Smooth muscle cell (in vitro differentiated cells): ENCODE measurements around the gene EDRF1. TPM values are rescaled to one million over a fixed set of nuclear protein-coding genes. Genes with fewer than 3 reads are reported as not detected.
"Not testable (repeated sequence)": the region's sequence is repeated elsewhere in the genome, so short reads cannot be mapped to it uniquely, and the experiment has no call there.

Experiments used
- DNase-seq: peaks from one replicate; lab custom pipeline; 2025; ENCODE audit not compliant: unreplicated experiment; lab: John Stamatoyannopoulos, UW
- H2AFZ ChIP-seq: fragments of 200-600 bp; sonication (generic); 2 replicates; pipeline ENCODE4 v1.6.0; 2016; ENCODE audit warnings: antibody characterized with exemption, low read depth, mild to moderate bottlenecking
- H3F3A ChIP-seq: fragments of 200-600 bp; sonication (generic); 2 replicates; pipeline ENCODE4 v1.6.0; 2017; ENCODE audit warnings: antibody characterized with exemption, low read depth
- H3K27ac ChIP-seq: fragments of 200-600 bp; sonication (generic); 2 replicates; pipeline ENCODE4 v1.5.1; 2016; ENCODE audit warnings: low read depth, mild to moderate bottlenecking
- H3K27me3 ChIP-seq: fragments of 200-600 bp; sonication (generic); 2 replicates; pipeline ENCODE4 v1.6.1; 2016; ENCODE audit warnings: low read depth, mild to moderate bottlenecking
- H3K36me3 ChIP-seq: fragments of 200-600 bp; sonication (generic); 2 replicates; pipeline ENCODE4 v1.5.1; 2016; ENCODE audit warnings: low read depth
- H3K4me1 ChIP-seq: fragments of 200-600 bp; sonication (generic); 2 replicates; pipeline ENCODE4 v1.5.1; 2016; ENCODE audit warnings: low read depth
- H3K4me2 ChIP-seq: fragments of 200-600 bp; sonication (generic); 2 replicates; pipeline ENCODE4 v1.6.0; 2016; ENCODE audit warnings: mild to moderate bottlenecking
- H3K4me3 ChIP-seq: fragments of 200-600 bp; sonication (generic); 2 replicates; pipeline ENCODE4 v1.5.1; 2016; ENCODE audit warnings: mild to moderate bottlenecking
- H3K79me2 ChIP-seq: fragments of 200-600 bp; sonication (generic); 2 replicates; pipeline ENCODE4 v1.6.0; 2016; ENCODE audit warnings: low read depth, mild to moderate bottlenecking
- H3K9ac ChIP-seq: fragments of 200-600 bp; sonication (generic); 2 replicates; pipeline ENCODE4 v1.6.0; 2016; ENCODE audit warnings: low read depth
- H3K9me3 ChIP-seq: fragments of 200-600 bp; sonication (generic); replicated peaks from 2 replicates; pipeline ENCODE4 v1.5.1; 2016; ENCODE audit warnings: low read depth
- H4K20me1 ChIP-seq: fragments of 200-600 bp; sonication (generic); 2 replicates; pipeline ENCODE4 v1.6.0; 2016; ENCODE audit warnings: low read depth
- WGBS: methylation state at CpG from one replicate; pipeline ENCODE4 v1.1.7; 2016; ENCODE audit warnings: low lambda C conversion rate; 5-methylcytosine and 5-hydroxymethylcytosine counted together
- polyA plus RNA-seq: library from polyadenylated mRNA; unstranded; fragments of >200 nt; fragmentation: Nextera tagmentation; extraction: Ambion mirVana; gene quantifications from 2 replicates; pipeline ENCODE4 v1.2.1, GENCODE V29; 2016
- total RNA-seq: library from RNA; depleted of rRNA; stranded (reverse); fragments of >200 nt; gene quantifications from 2 replicates; pipeline ENCODE4 v1.2.3, GENCODE V29; 2014
- TF ChIP-seq, protein P1 (sequence below): fragments of 200-600 bp; sonication (generic); IDR thresholded peaks from 2 replicates; pipeline ENCODE4 v1.5.1; 2017; ENCODE audit warnings: borderline replicate concordance, mild to moderate bottlenecking, antibody characterized with exemption; ENCODE audit not compliant: insufficient read depth, poor library complexity, severe bottlenecking

Gene EDRF1
- total and polyA plus RNA-seq, 2 experiments from 2014 or later, result 8.5 to 22.0 TPM

GRCh38 chr10:125711110-125711750, 8.3 kb upstream of the EDRF1 start:
- H3K9ac ChIP-seq, result no peak overlapping the region
- no peaks in the 10 kb centered on the region for H3K9me3 ChIP-seq
- TF ChIP-seq, protein P1, sequence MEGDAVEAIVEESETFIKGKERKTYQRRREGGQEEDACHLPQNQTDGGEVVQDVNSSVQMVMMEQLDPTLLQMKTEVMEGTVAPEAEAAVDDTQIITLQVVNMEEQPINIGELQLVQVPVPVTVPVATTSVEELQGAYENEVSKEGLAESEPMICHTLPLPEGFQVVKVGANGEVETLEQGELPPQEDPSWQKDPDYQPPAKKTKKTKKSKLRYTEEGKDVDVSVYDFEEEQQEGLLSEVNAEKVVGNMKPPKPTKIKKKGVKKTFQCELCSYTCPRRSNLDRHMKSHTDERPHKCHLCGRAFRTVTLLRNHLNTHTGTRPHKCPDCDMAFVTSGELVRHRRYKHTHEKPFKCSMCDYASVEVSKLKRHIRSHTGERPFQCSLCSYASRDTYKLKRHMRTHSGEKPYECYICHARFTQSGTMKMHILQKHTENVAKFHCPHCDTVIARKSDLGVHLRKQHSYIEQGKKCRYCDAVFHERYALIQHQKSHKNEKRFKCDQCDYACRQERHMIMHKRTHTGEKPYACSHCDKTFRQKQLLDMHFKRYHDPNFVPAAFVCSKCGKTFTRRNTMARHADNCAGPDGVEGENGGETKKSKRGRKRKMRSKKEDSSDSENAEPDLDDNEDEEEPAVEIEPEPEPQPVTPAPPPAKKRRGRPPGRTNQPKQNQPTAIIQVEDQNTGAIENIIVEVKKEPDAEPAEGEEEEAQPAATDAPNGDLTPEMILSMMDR, result no peak
- no peaks in the 10 kb centered on the region for H3K36me3 ChIP-seq
- H3K27me3 ChIP-seq, result no peaks in the 10 kb centered on the region
- H3K27ac ChIP-seq, result no peak overlapping the region
- DNase-seq, result no peak
- no peak overlapping the region for H3K4me2 ChIP-seq
- no peak overlapping the region for H2AFZ ChIP-seq
- H3K4me3 ChIP-seq, result no peak overlapping the region
- H3K4me1 ChIP-seq, result peaks cover 11% of the 10 kb centered on the region
- 89% methylated on average over 3 of the region's 3 CpGs for WGBS
- H3K79me2 ChIP-seq, result no peaks in the 10 kb centered on the region
- peaks cover 14% of the 10 kb centered on the region for H3F3A ChIP-seq
- no peaks in the 10 kb centered on the region for H4K20me1 ChIP-seq

DNA sequence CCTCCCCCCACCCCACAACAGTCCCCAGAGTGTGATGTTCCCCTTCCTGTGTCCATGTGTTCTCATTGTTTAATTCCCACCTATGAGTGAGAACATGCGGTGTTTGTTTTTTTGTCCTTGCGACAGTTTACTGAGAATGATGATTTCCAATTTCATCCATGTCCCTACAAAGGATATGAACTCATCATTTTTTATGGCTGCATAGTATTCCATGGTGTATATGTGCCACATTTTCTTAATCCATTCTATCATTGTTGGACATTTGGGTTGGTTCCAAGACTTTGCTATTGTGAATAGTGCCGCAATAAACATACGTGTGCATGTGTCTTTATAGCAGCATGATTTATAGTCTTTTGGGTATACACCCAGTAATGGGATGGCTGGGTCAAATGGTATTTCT, 4.8 kb upstream of the EDRF1 start:
- not testable (repeated sequence) for H3K9ac ChIP-seq, H3K27ac ChIP-seq, H4K20me1 ChIP-seq, H3K4me2 ChIP-seq, H3K4me1 ChIP-seq, H3K79me2 ChIP-seq, H3K9me3 ChIP-seq, H3F3A ChIP-seq, H3K4me3 ChIP-seq, H3K27me3 ChIP-seq, H2AFZ ChIP-seq, DNase-seq, H3K36me3 ChIP-seq
- 93% methylated on average over 3 of the region's 4 CpGs for WGBS

- peak overlapping the region; percentile 71 for H3K27ac ChIP-seq
- H4K20me1 ChIP-seq, result no peaks in the 10 kb centered on the region
- peaks cover 10% of the 10 kb centered on the region for H3K4me1 ChIP-seq
- H2AFZ ChIP-seq, result peak overlapping the region; percentile 95
- TF ChIP-seq, protein P1, result no peak
- H3K9ac ChIP-seq, result peak overlapping the region; percentile 98
- 3% methylated on average over 15 of the region's 15 CpGs for WGBS
- no peaks in the 10 kb centered on the region for H3K9me3 ChIP-seq
- H3K79me2 ChIP-seq, result peaks cover 22% of the 10 kb centered on the region
- H3K4me3 ChIP-seq, result peak overlapping the region; percentile 88
- no peaks in the 10 kb centered on the region for H3K27me3 ChIP-seq
- H3K36me3 ChIP-seq, result peaks cover 19% of the 10 kb centered on the region
- H3K4me2 ChIP-seq, result peak overlapping the region; percentile 95
- no peaks in the 10 kb centered on the region for H3F3A ChIP-seq
- no peak for DNase-seq
These were observed 483 bp downstream of the EDRF1 start for GRCh38 chr10:125720002-125720382.

DNA sequence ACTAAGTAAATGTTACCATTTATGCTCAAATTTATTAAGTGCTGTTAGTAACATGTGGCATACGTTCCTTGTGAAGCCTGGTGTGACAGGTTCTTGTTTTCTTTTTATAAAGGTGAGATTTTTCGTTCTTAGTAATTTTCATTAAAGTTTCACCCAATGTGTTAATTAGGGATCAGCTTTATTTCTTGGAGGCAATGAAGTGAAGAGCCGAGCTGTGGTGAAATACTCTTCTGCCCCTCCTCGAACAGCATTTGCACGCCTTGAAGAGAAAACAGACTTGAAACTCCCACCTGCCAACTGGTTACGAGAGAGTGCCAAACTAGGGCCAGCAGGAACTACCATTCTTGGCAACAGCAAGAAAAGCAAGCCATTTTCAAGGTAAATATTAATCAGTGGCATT, 1.5 kb downstream of the EDRF1 start:
- Histone ChIP-seq H3K79me2 (peaks cover 22% of the 10 kb centered on the region), H4K20me1 (no peaks in the 10 kb centered on the region), H3F3A (no peaks in the 10 kb centered on the region), H3K4me3 (no peak overlapping the region), H3K27me3 (no peaks in the 10 kb centered on the region), H3K36me3 (peaks cover 27% of the 10 kb centered on the region), H3K4me1 (peaks cover 10% of the 10 kb centered on the region), H3K4me2 (peak overlapping the region; percentile 95), H2AFZ (no peak overlapping the region), H3K27ac (no peak overlapping the region), H3K9me3 (no peaks in the 10 kb centered on the region), H3K9ac (no peak overlapping the region)
- 96% methylated on average over 6 of the region's 6 CpGs for WGBS
- TF ChIP-seq, protein P1, result no peak
- DNase-seq, result no peak
